AG09319 (cell line): ENCODE data around the gene PICK1.

Experiments used
- DNase-seq: peaks from one replicate; pipeline ENCODE4 v3.0.0-alpha.2; 2010; ENCODE audit warnings: low read depth; ENCODE audit errors: extremely low read depth
- TF ChIP-seq, protein P1 (sequence below): IDR thresholded peaks from 2 replicates; pipeline ENCODE4 v1.5.1; 2011; ENCODE audit warnings: low read depth, mild to moderate bottlenecking, inconsistent platforms, low read length, moderate library complexity

Gene PICK1

DNA sequence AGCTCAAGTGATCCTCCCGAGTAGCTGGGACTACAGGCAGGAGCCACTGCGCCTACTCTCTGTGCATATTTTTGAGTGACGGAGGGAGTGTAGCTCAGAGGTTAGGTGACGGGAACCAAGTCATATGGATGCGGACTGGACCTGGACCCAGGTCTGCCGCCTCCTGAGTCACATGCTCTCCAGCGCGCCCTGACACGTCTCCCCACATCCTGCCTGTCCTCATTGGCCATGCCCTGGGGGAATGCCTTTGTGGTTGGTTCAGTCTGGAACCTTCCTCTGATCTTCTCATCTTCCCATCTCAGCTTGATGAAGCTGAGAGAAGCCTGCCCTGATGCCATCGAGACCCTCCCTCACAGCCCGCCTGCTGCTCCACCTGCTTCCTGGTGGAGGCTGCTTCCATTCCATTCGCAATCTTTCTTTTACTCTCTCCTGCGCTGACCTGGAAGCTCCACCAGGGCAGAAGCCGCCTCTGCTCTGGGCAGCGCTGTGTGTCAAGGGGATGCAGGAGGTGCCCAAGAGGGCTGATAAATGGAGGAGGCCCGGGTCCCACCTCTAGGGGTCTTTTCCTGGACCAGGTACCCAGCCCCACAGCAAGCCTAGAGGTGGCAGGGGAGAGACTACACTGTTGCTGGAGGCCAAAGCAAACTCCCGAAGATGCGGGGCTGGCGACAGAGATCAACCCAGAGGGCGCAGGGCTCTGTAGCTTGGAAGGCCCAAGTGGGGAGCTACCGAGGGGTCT lies 67.2 kb downstream of the PICK1 start:
- TF ChIP-seq, protein P1, sequence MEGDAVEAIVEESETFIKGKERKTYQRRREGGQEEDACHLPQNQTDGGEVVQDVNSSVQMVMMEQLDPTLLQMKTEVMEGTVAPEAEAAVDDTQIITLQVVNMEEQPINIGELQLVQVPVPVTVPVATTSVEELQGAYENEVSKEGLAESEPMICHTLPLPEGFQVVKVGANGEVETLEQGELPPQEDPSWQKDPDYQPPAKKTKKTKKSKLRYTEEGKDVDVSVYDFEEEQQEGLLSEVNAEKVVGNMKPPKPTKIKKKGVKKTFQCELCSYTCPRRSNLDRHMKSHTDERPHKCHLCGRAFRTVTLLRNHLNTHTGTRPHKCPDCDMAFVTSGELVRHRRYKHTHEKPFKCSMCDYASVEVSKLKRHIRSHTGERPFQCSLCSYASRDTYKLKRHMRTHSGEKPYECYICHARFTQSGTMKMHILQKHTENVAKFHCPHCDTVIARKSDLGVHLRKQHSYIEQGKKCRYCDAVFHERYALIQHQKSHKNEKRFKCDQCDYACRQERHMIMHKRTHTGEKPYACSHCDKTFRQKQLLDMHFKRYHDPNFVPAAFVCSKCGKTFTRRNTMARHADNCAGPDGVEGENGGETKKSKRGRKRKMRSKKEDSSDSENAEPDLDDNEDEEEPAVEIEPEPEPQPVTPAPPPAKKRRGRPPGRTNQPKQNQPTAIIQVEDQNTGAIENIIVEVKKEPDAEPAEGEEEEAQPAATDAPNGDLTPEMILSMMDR: no peak
- no peak for DNase-seq

- no peak for DNase-seq
- TF ChIP-seq, protein P1: no peak
These were observed 67.9 kb downstream of the PICK1 start for GRCh38 chr22:38125038-38125610.
